Bronchial epithelial cell (primary cell): Measurements from ENCODE around the gene PIGR. TPM values are rescaled to one million over a fixed set of nuclear protein-coding genes. Genes with fewer than 3 reads are reported as not detected.

Experiments used
- DNase-seq: peaks from one replicate; pipeline ENCODE4 v3.0.0-alpha.2; 2010; ENCODE audit warnings: low read depth
- FAIRE-seq: peaks from 2 replicates; lab custom pipeline; 2011; peaks lifted over from hg19 to GRCh38; lab: Jason Lieb, UNC
- H3K27me3 ChIP-seq: 2 replicates; pipeline ENCODE4 v1.5.1; 2011; ENCODE audit warnings: low read length; ENCODE audit not compliant: control insufficient read depth, insufficient read depth
- H3K36me3 ChIP-seq: 2 replicates; pipeline ENCODE4 v1.5.1; 2011; ENCODE audit warnings: low read length; ENCODE audit not compliant: control insufficient read depth, insufficient read depth
- H3K4me3 ChIP-seq: 2 replicates; pipeline ENCODE4 v1.5.1; 2011; ENCODE audit warnings: mild to moderate bottlenecking, low read depth, low read length, control low read depth
- CTCF ChIP-seq: IDR thresholded peaks from 2 replicates; pipeline ENCODE4 v1.5.1; 2011; ENCODE audit warnings: mild to moderate bottlenecking, moderate library complexity, low read length, control low read depth, inconsistent platforms; ENCODE audit not compliant: insufficient read depth, severe bottlenecking
- total RNA-seq: library from RNA; depleted of rRNA; stranded (reverse); fragments of >200 nt; gene quantifications from 2 replicates; pipeline ENCODE4 v1.2.1, GENCODE V29; 2014

PIGR gene
- total RNA-seq, 1 donor from 2014 or later: under 0.01 TPM

- no peak for DNase-seq
- H3K4me3 ChIP-seq: no peak overlapping the region
Measured at GRCh38 chr1:206941766-206942418, 4.4 kb downstream of the PIGR start.

GRCh38 chr1:206940588-206940936, 5.7 kb downstream of the PIGR start:
- peaks cover 2% of the 10 kb centered on the region for H3K27me3 ChIP-seq
- DNase-seq (no peak), FAIRE-seq (no peak)
- TF ChIP-seq CTCF: no peak
- H3K36me3 ChIP-seq: no peaks in the 10 kb centered on the region
- no peak overlapping the region for H3K4me3 ChIP-seq

More at GRCh38 chr1:206941766-206942418, 4.4 kb downstream of the PIGR start:
- H3K27me3 ChIP-seq: peaks cover 2% of the 10 kb centered on the region
- H3K36me3 ChIP-seq: no peaks in the 10 kb centered on the region
- FAIRE-seq: no peak
- TF ChIP-seq CTCF: no peak

GRCh38 chr1:206939841-206940587, 6.3 kb downstream of the PIGR start:
- no peaks in the 10 kb centered on the region for H3K27me3 ChIP-seq
- TF ChIP-seq CTCF: no peak
- DNase-seq (peak; percentile 76), FAIRE-seq (no peak)
- H3K4me3 ChIP-seq: no peak overlapping the region
- no peaks in the 10 kb centered on the region for H3K36me3 ChIP-seq

GRCh38 chr1:206939131-206939530, 7.1 kb downstream of the PIGR start:
- FAIRE-seq: no peak
- H3K27me3 ChIP-seq: no peaks in the 10 kb centered on the region

GRCh38 chr1:206937425-206937824, 8.8 kb downstream of the PIGR start:
- Histone ChIP-seq H3K4me3 (no peak overlapping the region), H3K36me3 (no peaks in the 10 kb centered on the region), H3K27me3 (no peaks in the 10 kb centered on the region)
- DNase-seq (no peak), FAIRE-seq (no peak)
- TF ChIP-seq CTCF: no peak

More at GRCh38 chr1:206939131-206939530, 7.1 kb downstream of the PIGR start:
- H3K4me3 ChIP-seq: no peak overlapping the region
- no peaks in the 10 kb centered on the region for H3K36me3 ChIP-seq
- TF ChIP-seq CTCF: no peak
- no peak for DNase-seq
